ENCODE results near the gene ZNF746.

- TF ChIP-seq CTCF (IDR thresholded peaks at IDR 0.05) (peak in 10 of 12 donors; percentile 26 to 90 (median 62)), POLR2A (IDR thresholded peaks at IDR 0.05) (peak in 1 of 2 donors; percentile 27)
Measured at GRCh38 chr7:149497467-149498261, at the start of gene ZNF746.

All from heart left ventricle (tissue), 13 donors.